CD14-positive monocyte (primary cell): Measurements from ENCODE around the gene ZNF749. TPM values are rescaled to one million over a fixed set of nuclear protein-coding genes. Genes with fewer than 3 reads are reported as not detected.

Experiments used
- polyA plus RNA-seq, 3 donors: library from polyadenylated mRNA; depleted of rRNA in 1 of 3; unstranded in 2 of 3; stranded (reverse) in 1 of 3; fragments of 300-500 nt in 2 of 3; fragments of >200 nt in 1 of 3; fragmentation: Illumina TruSeq in 2 of 3; gene quantifications; 1 replicate in 2 of 3; 2 replicates in 1 of 3; pipeline ENCODE4 v1.2.3, GENCODE V29; 2012 to 2021
- small RNA-seq: library from RNA; depleted of rRNA; stranded (forward); fragments of <200 nt; gene quantifications from one replicate; pipeline ENCODE3, GENCODE V24; 2012; ENCODE audit warnings: low read depth; ENCODE audit not compliant: insufficient read length

The ZNF749 gene
- polyA plus RNA-seq, 3 donors = 3.4 to 9.0 (median 3.7) TPM

Small RNA genes lying within 50 kb of the gene (small RNA-seq; reads per million reads assigned to genes)
- not detected for gene VN1R107P

Other genes starting within 250 kb of the ZNF749 start
- 1 to 10 TPM; 5.3 to 6.9 (median 5.6) TPM for gene ZNF264, start 243.8 kb upstream of the ZNF749 start, polyA plus RNA-seq
- under 1 TPM in 2 of 3 donors, not detected in 1; 0.19 to 0.44 TPM for gene AURKC, start 204.3 kb upstream of the ZNF749 start, polyA plus RNA-seq
- gene ZNF805, start 194.7 kb upstream of the ZNF749 start, polyA plus RNA-seq = 1 to 10 TPM; 1.3 to 3.4 (median 3.3) TPM
- gene ZNF460, start 154.8 kb upstream of the ZNF749 start, polyA plus RNA-seq = 1 to 10 TPM; 2.8 to 4.5 (median 3.5) TPM
- 1 to 10 TPM in 1 of 3 donors, under 1 TPM in 2; 0.85 to 1.1 (median 0.99) TPM for gene ZNF543, start 114.9 kb upstream of the ZNF749 start, polyA plus RNA-seq
- gene ZNF304, start 84.1 kb upstream of the ZNF749 start, polyA plus RNA-seq = 1 to 10 TPM in 2 of 3 donors, under 1 TPM in 1; 0.96 to 2.9 (median 1.0) TPM
- 10 to 100 TPM in 2 of 3 donors, 1 to 10 TPM in 1; 7.4 to 13.9 (median 11.5) TPM for gene TRAPPC2B, start 71.8 kb upstream of the ZNF749 start, polyA plus RNA-seq
- under 1 TPM in 2 of 3 donors, not detected in 1; 0.30 to 0.32 TPM for gene ZNF547, start 71.8 kb upstream of the ZNF749 start, polyA plus RNA-seq
- gene ZNF548, start 45.5 kb upstream of the ZNF749 start, polyA plus RNA-seq = 10 to 100 TPM in 1 of 3 donors, 1 to 10 TPM in 2; 4.6 to 20.7 (median 6.0) TPM
- 1 to 10 TPM; 1.4 to 3.3 (median 2.3) TPM for gene ZNF17, start 24.2 kb upstream of the ZNF749 start, polyA plus RNA-seq
- under 1 TPM in 2 of 3 donors, not detected in 1; 0.07 to 0.08 TPM for gene VN1R1, start 21.8 kb downstream of the ZNF749 start, polyA plus RNA-seq
- gene ZNF772, start 42.2 kb downstream of the ZNF749 start, polyA plus RNA-seq = 1 to 10 TPM in 1 of 3 donors, under 1 TPM in 2; 0.32 to 1.2 (median 0.99) TPM
- 1 to 10 TPM; 1.3 to 1.6 (median 1.4) TPM for gene ZNF419, start 52.4 kb downstream of the ZNF749 start, polyA plus RNA-seq
- gene ZNF773, start 64.6 kb downstream of the ZNF749 start, polyA plus RNA-seq = 1 to 10 TPM in 1 of 3 donors, under 1 TPM in 2; 0.87 to 1.6 (median 0.92) TPM
- 1 to 10 TPM in 1 of 3 donors, under 1 TPM in 2; 0.54 to 1.5 (median 0.74) TPM for gene ZNF549, start 92.0 kb downstream of the ZNF749 start, polyA plus RNA-seq
- gene ZNF550, start 124.5 kb downstream of the ZNF749 start, polyA plus RNA-seq = 1 to 10 TPM in 1 of 3 donors, under 1 TPM in 2; 0.25 to 2.7 (median 0.65) TPM
- 1 to 10 TPM in 2 of 3 donors, under 1 TPM in 1; 0.48 to 2.1 (median 1.4) TPM for gene ZNF416, start 143.6 kb downstream of the ZNF749 start, polyA plus RNA-seq
- gene ZIK1, start 148.8 kb downstream of the ZNF749 start, polyA plus RNA-seq = 1 to 10 TPM in 2 of 3 donors, under 1 TPM in 1; 0.51 to 1.1 (median 1.0) TPM
- gene ZNF530, start 164.6 kb downstream of the ZNF749 start, polyA plus RNA-seq = 1 to 10 TPM in 1 of 3 donors, under 1 TPM in 2; 0.72 to 1.3 (median 0.84) TPM
- gene ZNF134, start 178.9 kb downstream of the ZNF749 start, polyA plus RNA-seq = 1 to 10 TPM; 2.2 to 5.4 (median 3.3) TPM
- gene ZNF211, start 197.8 kb downstream of the ZNF749 start, polyA plus RNA-seq = 10 to 100 TPM in 1 of 3 donors, 1 to 10 TPM in 2; 4.5 to 13.9 (median 6.1) TPM
- not detected for gene ZSCAN4, start 233.6 kb downstream of the ZNF749 start, polyA plus RNA-seq
- gene ZNF551, start 246.7 kb downstream of the ZNF749 start, polyA plus RNA-seq = 1 to 10 TPM; 1.1 to 3.3 (median 2.3) TPM